Osteoblast (primary cell): ENCODE results near the gene VPS37B. TPM values are rescaled to one million over a fixed set of nuclear protein-coding genes. Genes with fewer than 3 reads are reported as not detected.

Experiments used
- DNase-seq: peaks from one replicate; pipeline ENCODE4 v3.0.0; 2011; ENCODE audit warnings: low spot score, mixed read lengths; ENCODE audit not compliant: insufficient read length; ENCODE audit errors: missing footprints
- H2AFZ ChIP-seq: 2 replicates; pipeline ENCODE4 v1.6.0; 2011; ENCODE audit warnings: mild to moderate bottlenecking, low read length
- H3K27ac ChIP-seq: 2 replicates; pipeline ENCODE4 v1.5.1; 2011; ENCODE audit warnings: mild to moderate bottlenecking, low read depth, low read length, moderate library complexity
- H3K27me3 ChIP-seq: 2 replicates; pipeline ENCODE4 v1.6.0; 2012; ENCODE audit warnings: mild to moderate bottlenecking, control low read depth, inconsistent platforms, low read length, moderate library complexity; ENCODE audit not compliant: insufficient read depth
- H3K36me3 ChIP-seq: 2 replicates; pipeline ENCODE4 v1.5.1; 2011; ENCODE audit warnings: mild to moderate bottlenecking, low read length, control low read depth, moderate library complexity; ENCODE audit not compliant: insufficient read depth
- H3K4me1 ChIP-seq: 2 replicates; pipeline ENCODE4 v1.5.1; 2011; ENCODE audit warnings: mild to moderate bottlenecking, low read length, control low read depth, moderate library complexity; ENCODE audit not compliant: insufficient read depth
- H3K4me2 ChIP-seq: 2 replicates; pipeline ENCODE4 v1.6.0; 2011; ENCODE audit warnings: mild to moderate bottlenecking, low read length; ENCODE audit not compliant: insufficient read depth
- H3K4me3 ChIP-seq: fragments of 200-600 bp; sonication (generic); 3 replicates; pipeline ENCODE4 v1.5.1; 2012; ENCODE audit warnings: mild to moderate bottlenecking, low read length, inconsistent platforms; ENCODE audit not compliant: insufficient read depth
- H3K79me2 ChIP-seq: 2 replicates; pipeline ENCODE4 v1.6.0; 2012; ENCODE audit warnings: mild to moderate bottlenecking, low read length, control low read depth, inconsistent platforms; ENCODE audit not compliant: insufficient read depth
- H3K9me3 ChIP-seq: 2 replicates; pipeline ENCODE4 v1.5.1; 2011; ENCODE audit warnings: low read depth, low read length, control low read depth
- H4K20me1 ChIP-seq: 2 replicates; pipeline ENCODE4 v1.6.0; 2012; ENCODE audit warnings: mild to moderate bottlenecking, low read length, control low read depth; ENCODE audit not compliant: insufficient read depth
- total RNA-seq: library from RNA; depleted of rRNA; stranded (reverse); fragments of >200 nt; gene quantifications from 2 replicates; pipeline ENCODE4 v1.2.3, GENCODE V29; 2012
- TF ChIP-seq, protein P1 (sequence below): IDR thresholded peaks from 2 replicates; pipeline ENCODE4 v1.5.1; 2011; ENCODE audit warnings: mild to moderate bottlenecking, low read depth, low read length, moderate library complexity; ENCODE audit errors: extremely low read depth

Gene VPS37B
- total RNA-seq, 1 donor: 19.2 TPM

- no peaks in the 10 kb centered on the region for H3K36me3 ChIP-seq
- no peak overlapping the region for H3K4me2 ChIP-seq
- H4K20me1 ChIP-seq: no peaks in the 10 kb centered on the region
- no peaks in the 10 kb centered on the region for H3K27me3 ChIP-seq
- no peaks in the 10 kb centered on the region for H3K9me3 ChIP-seq
- DNase-seq: peak; percentile 77
- no peaks in the 10 kb centered on the region for H3K79me2 ChIP-seq
- H2AFZ ChIP-seq: no peak overlapping the region
- TF ChIP-seq, protein P1, sequence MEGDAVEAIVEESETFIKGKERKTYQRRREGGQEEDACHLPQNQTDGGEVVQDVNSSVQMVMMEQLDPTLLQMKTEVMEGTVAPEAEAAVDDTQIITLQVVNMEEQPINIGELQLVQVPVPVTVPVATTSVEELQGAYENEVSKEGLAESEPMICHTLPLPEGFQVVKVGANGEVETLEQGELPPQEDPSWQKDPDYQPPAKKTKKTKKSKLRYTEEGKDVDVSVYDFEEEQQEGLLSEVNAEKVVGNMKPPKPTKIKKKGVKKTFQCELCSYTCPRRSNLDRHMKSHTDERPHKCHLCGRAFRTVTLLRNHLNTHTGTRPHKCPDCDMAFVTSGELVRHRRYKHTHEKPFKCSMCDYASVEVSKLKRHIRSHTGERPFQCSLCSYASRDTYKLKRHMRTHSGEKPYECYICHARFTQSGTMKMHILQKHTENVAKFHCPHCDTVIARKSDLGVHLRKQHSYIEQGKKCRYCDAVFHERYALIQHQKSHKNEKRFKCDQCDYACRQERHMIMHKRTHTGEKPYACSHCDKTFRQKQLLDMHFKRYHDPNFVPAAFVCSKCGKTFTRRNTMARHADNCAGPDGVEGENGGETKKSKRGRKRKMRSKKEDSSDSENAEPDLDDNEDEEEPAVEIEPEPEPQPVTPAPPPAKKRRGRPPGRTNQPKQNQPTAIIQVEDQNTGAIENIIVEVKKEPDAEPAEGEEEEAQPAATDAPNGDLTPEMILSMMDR: no peak
- no peak overlapping the region for H3K27ac ChIP-seq
- peaks cover 14% of the 10 kb centered on the region for H3K4me1 ChIP-seq
- H3K4me3 ChIP-seq: no peak overlapping the region
These were observed 48.0 kb downstream of the VPS37B start for GRCh38 chr12:122847921-122848421.

- no peak for DNase-seq
- TF ChIP-seq, protein P1: no peak
- H3K4me1 ChIP-seq: peaks cover 9% of the 10 kb centered on the region
- H3K27me3 ChIP-seq: no peaks in the 10 kb centered on the region
- no peak overlapping the region for H2AFZ ChIP-seq
- H3K27ac ChIP-seq: no peak overlapping the region
- no peak overlapping the region for H3K4me3 ChIP-seq
- no peaks in the 10 kb centered on the region for H3K79me2 ChIP-seq
- H3K4me2 ChIP-seq: no peak overlapping the region
- no peaks in the 10 kb centered on the region for H4K20me1 ChIP-seq
- no peaks in the 10 kb centered on the region for H3K9me3 ChIP-seq
- no peaks in the 10 kb centered on the region for H3K36me3 ChIP-seq
These were observed 48.4 kb downstream of the VPS37B start for GRCh38 chr12:122847516-122847836.

DNA sequence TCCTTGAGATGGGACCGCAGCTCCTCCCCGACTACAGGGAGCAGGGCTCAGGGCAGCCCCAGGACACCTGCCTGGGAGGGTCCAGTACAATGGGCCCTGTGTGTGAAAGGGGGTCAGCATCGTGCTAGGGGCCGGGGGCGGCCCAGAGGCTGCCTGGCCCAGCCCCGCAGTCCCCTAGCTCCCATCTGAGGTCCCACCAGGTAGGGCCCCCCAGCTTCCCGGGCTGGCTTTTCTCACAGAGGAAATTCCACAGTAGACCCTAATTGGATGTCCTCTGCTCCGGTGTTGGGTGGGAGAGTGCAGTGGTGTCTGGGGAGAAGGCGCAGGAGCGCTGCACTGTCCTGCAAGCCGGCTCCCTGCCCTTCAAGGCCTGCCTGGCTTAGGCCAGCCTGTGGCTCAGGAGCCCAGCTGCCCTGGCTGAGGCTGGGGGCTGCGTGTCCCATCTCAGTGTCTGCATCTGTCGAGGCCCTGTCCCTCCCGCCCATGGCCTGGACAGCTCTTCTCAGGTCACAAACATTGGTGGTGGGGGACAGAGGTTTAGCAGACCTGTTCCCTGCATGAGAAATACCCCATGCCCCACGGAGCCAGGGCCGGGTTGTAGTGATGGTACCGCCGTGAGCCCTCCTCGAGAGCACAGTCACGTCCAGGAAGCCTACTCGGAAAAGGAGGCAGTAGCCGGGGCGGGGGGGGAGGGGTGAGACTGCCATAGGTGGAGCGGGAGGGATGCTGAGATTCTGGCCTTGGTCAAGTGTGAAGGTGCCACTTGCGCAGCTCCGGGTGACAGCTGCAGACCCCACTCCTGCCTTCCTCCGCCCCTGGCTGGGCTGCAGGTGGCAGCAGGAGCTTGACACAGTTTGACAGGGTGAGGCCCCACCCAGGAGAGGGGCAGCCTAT lies 49.1 kb downstream of the VPS37B start:
- Histone ChIP-seq H3K9me3 (no peaks in the 10 kb centered on the region), H4K20me1 (no peaks in the 10 kb centered on the region)
- TF ChIP-seq, protein P1: no peak

DNA sequence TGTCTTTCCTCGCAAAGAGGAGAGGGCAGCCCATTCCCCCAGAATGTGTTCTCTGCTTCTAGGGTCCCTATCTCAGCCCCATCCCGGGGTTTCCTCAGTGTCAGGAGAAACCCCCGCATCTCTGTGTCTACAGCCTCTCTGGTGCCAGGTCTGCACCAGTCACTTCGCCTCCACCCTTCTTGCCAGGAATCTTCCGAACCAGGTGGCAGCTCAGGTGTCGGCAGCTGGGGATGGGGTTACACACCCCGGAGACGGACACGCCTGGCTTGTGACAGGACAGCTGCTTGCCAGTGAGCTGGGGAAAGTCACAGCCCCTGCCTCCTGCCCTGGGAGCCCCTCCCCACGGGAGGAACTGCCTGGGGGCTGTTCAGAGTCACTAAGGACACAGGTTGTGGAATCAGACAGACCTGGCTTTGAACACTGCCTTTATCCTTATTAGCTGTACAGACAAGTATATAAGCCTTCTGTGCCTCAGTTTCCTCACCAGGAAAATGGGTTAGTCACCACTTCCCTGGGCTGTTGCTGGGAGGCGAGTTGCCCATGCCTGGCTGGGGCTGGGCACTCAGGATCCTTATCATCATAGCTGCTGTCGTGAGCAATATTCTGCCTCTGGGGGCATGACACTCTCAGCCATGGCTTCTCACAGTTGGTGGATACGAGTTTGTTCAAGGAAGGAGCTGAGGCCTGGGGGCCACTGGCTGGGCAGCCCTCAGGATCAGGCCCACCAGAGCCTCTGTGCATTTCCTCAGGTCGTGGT lies 49.9 kb downstream of the VPS37B start:
- peak; percentile 80 for DNase-seq
- TF ChIP-seq, protein P1: no peak
- no peak overlapping the region for H3K4me3 ChIP-seq
- H4K20me1 ChIP-seq: no peaks in the 10 kb centered on the region
- no peak overlapping the region for H2AFZ ChIP-seq
- no peaks in the 10 kb centered on the region for H3K9me3 ChIP-seq
- no peaks in the 10 kb centered on the region for H3K36me3 ChIP-seq
- no peaks in the 10 kb centered on the region for H3K27me3 ChIP-seq
- H3K79me2 ChIP-seq: no peaks in the 10 kb centered on the region
- H3K4me1 ChIP-seq: peaks cover 8% of the 10 kb centered on the region
- H3K4me2 ChIP-seq: no peak overlapping the region
- H3K27ac ChIP-seq: no peak overlapping the region

More for the DNA sequence above, 49.1 kb downstream of the VPS37B start:
- no peak overlapping the region for H3K4me2 ChIP-seq
- no peaks in the 10 kb centered on the region for H3K79me2 ChIP-seq
- H3K4me3 ChIP-seq: no peak overlapping the region
- H3K4me1 ChIP-seq: peaks cover 8% of the 10 kb centered on the region
- no peak overlapping the region for H2AFZ ChIP-seq
- no peak overlapping the region for H3K27ac ChIP-seq
- H3K27me3 ChIP-seq: no peaks in the 10 kb centered on the region
- no peaks in the 10 kb centered on the region for H3K36me3 ChIP-seq
- peak; percentile 73 for DNase-seq
